ENCODE measurements around the gene ATOH8.

The ATOH8 gene

GRCh38 chr2:85729825-85730510 lies 23.8 kb upstream of the ATOH8 start:
- TF ChIP-seq GABPA (IDR thresholded peaks at IDR 0.05; ENCODE audit: low read depth) = no peak
- no peak for TF ChIP-seq SPI1 (IDR thresholded peaks at IDR 0.05; ENCODE audit: borderline replicate concordance, low read depth)
- TF ChIP-seq POLR2AphosphoS5 (IDR thresholded peaks at IDR 0.05; ENCODE audit: low read depth) = no peak
- no peak for TF ChIP-seq CTCF (IDR thresholded peaks at IDR 0.05; ENCODE audit: insufficient read depth, low read length)
- no peak for TF ChIP-seq REST (IDR thresholded peaks at IDR 0.05; ENCODE audit: insufficient replicate concordance, low read depth)
- Histone ChIP-seq H3K4me3 (replicated peaks; ENCODE audit: insufficient read depth, low read length) (no peak overlapping the region), H3K27me3 (ENCODE audit: insufficient read depth, poor library complexity, severe bottlenecking) (no peaks in the 10 kb centered on the region), H3K27ac (replicated peaks) (no peak overlapping the region)
- no peak for DNase-seq (ENCODE audit: low read depth in 1 of 2, low spot score in 1 of 2)

- no peak for DNase-seq (ENCODE audit: low read depth in 1 of 2, low spot score in 1 of 2)
- no peaks in the 10 kb centered on the region for H3K27me3 ChIP-seq (ENCODE audit: insufficient read depth, poor library complexity, severe bottlenecking)
- TF ChIP-seq CTCF (IDR thresholded peaks at IDR 0.05; ENCODE audit: insufficient read depth, low read length) = no peak
- TF ChIP-seq POLR2AphosphoS5 (IDR thresholded peaks at IDR 0.05; ENCODE audit: low read depth) = no peak
- H3K27ac ChIP-seq (replicated peaks) = no peak overlapping the region
- H3K4me3 ChIP-seq (replicated peaks; ENCODE audit: insufficient read depth, low read length) = no peak overlapping the region
Observed at GRCh38 chr2:85730686-85731230, 23.0 kb upstream of the ATOH8 start.

GRCh38 chr2:85731606-85732005 lies 22.2 kb upstream of the ATOH8 start:
- H3K27me3 ChIP-seq (ENCODE audit: insufficient read depth, poor library complexity, severe bottlenecking) = no peaks in the 10 kb centered on the region
- H3K4me3 ChIP-seq (replicated peaks; ENCODE audit: insufficient read depth, low read length) = no peak overlapping the region
- DNase-seq (ENCODE audit: low read depth in 1 of 2, low spot score in 1 of 2) = no peak

More at GRCh38 chr2:85731606-85732005, 22.2 kb upstream of the ATOH8 start:
- H3K27ac ChIP-seq (replicated peaks) = no peak overlapping the region
- no peak for TF ChIP-seq GABPA (IDR thresholded peaks at IDR 0.05; ENCODE audit: low read depth)
- no peak for TF ChIP-seq SPI1 (IDR thresholded peaks at IDR 0.05; ENCODE audit: borderline replicate concordance, low read depth)
- no peak for TF ChIP-seq CTCF (IDR thresholded peaks at IDR 0.05; ENCODE audit: insufficient read depth, low read length)
- TF ChIP-seq REST (IDR thresholded peaks at IDR 0.05; ENCODE audit: insufficient replicate concordance, low read depth) = no peak
- no peak for TF ChIP-seq POLR2AphosphoS5 (IDR thresholded peaks at IDR 0.05; ENCODE audit: low read depth)
